H1 (cell line): ENCODE results near the gene RAD51B. TPM values are rescaled to one million over a fixed set of nuclear protein-coding genes. Genes with fewer than 3 reads are reported as not detected.

Experiments
- CTCF ChIA-PET: fragments of 300-600 bp; sonication (Branson Sonifier 250); formaldehyde crosslinking; loops from one replicate; lab custom pipeline; 2021; ENCODE audit not compliant: partially characterized antibody; lab: Charles Lee
- POLR2A ChIA-PET: fragments of 300-600 bp; sonication (Branson Sonifier 250); formaldehyde crosslinking; loops from one replicate; lab custom pipeline; 2021; ENCODE audit warnings: inconsistent platforms; ENCODE audit not compliant: partially characterized antibody; lab: Charles Lee
- DNase-seq, 2 experiments: peaks; one replicate each; pipeline versions ENCODE4 v3.0.0 to v3.0.0-alpha.2; 2010 to 2022; ENCODE audit warnings: low spot score in 2 of 2, low read depth in 1 of 2, mixed read lengths in 1 of 2
- FAIRE-seq: peaks from 2 replicates; lab custom pipeline; 2011; peaks lifted over from hg19 to GRCh38; lab: Jason Lieb, UNC
- H2AFZ ChIP-seq: 2 replicates; pipeline ENCODE4 v1.8.1; 2012; ENCODE audit warnings: low read length, inconsistent platforms
- H2AK5ac ChIP-seq: 2 replicates; pipeline ENCODE4 v1.6.1; 2013; ENCODE audit warnings: low read depth, low read length
- H2BK120ac ChIP-seq: replicated peaks from 2 replicates; pipeline ENCODE3; 2013; ENCODE audit warnings: low read depth, low read length, inconsistent platforms
- H2BK12ac ChIP-seq: 2 replicates; pipeline ENCODE4 v1.6.1; 2013; ENCODE audit warnings: low read depth, low read length
- H2BK15ac ChIP-seq: 2 replicates; pipeline ENCODE4 v1.6.1; 2013; ENCODE audit warnings: low read length
- H2BK20ac ChIP-seq: 2 replicates; pipeline ENCODE4 v1.6.1; 2013; ENCODE audit warnings: low read length
- H2BK5ac ChIP-seq: 2 replicates; pipeline ENCODE4 v1.6.1; 2013; ENCODE audit warnings: low read depth, low read length
- H3K14ac ChIP-seq: 2 replicates; pipeline ENCODE4 v1.6.1; 2013; ENCODE audit warnings: inconsistent platforms; ENCODE audit not compliant: insufficient read length
- H3K18ac ChIP-seq: 2 replicates; pipeline ENCODE4 v1.6.1; 2013; ENCODE audit warnings: low read length; ENCODE audit errors: extremely low read depth
- H3K23ac ChIP-seq: 2 replicates; pipeline ENCODE4 v1.6.1; 2013; ENCODE audit warnings: inconsistent platforms; ENCODE audit not compliant: insufficient read length
- H3K23me2 ChIP-seq: 2 replicates; pipeline ENCODE4 v1.6.1; 2013; ENCODE audit warnings: low read depth, low read length
- H3K27ac ChIP-seq: 2 replicates; pipeline ENCODE4 v1.6.1; 2011; ENCODE audit warnings: low read depth, low read length, inconsistent platforms
- H3K27me3 ChIP-seq, 4 experiments: replicated peaks in 1 of 4; 1 replicate in 1 of 4; 2 replicates in 3 of 4; pipeline versions ENCODE4 v1.6.1 to v1.8.1; 2011 to 2013; ENCODE audit warnings: low read length in 3 of 4, mild to moderate bottlenecking in 3 of 4, inconsistent platforms in 2 of 4, mixed read lengths in 2 of 4, moderate library complexity in 1 of 4; ENCODE audit not compliant: control insufficient read depth in 3 of 4, insufficient read depth in 3 of 4; ENCODE audit errors: extremely low read depth in 1 of 4
- H3K36me3 ChIP-seq, 4 experiments: 2 replicates each; pipeline versions ENCODE4 v1.6.1 to v1.8.1; 2011 to 2013; ENCODE audit warnings: mild to moderate bottlenecking in 4 of 4, low read length in 3 of 4, moderate library complexity in 2 of 4, control low read depth in 1 of 4, inconsistent platforms in 1 of 4; ENCODE audit not compliant: insufficient read depth in 4 of 4, control insufficient read depth in 2 of 4
- H3K4ac ChIP-seq: replicated peaks from 2 replicates; pipeline ENCODE3; 2013; ENCODE audit warnings: low read length, low read depth, mixed read lengths, inconsistent platforms; ENCODE audit not compliant: insufficient read length
- H3K4me1 ChIP-seq, 4 experiments: replicated peaks in 1 of 4; 1 replicate in 1 of 4; 2 replicates in 3 of 4; pipeline versions ENCODE4 v1.6.1 to v1.8.1; 2011 to 2013; ENCODE audit warnings: low read length in 3 of 4, inconsistent platforms in 2 of 4, mixed read lengths in 1 of 4; ENCODE audit not compliant: insufficient read depth in 4 of 4, control insufficient read depth in 3 of 4
- H3K4me2 ChIP-seq, 2 experiments: 2 replicates each; pipeline versions ENCODE4 v1.6.1 to v1.8.1; 2011 to 2013; ENCODE audit warnings: low read depth in 2 of 2, low read length in 2 of 2, control low read depth in 1 of 2, inconsistent platforms in 1 of 2, mild to moderate bottlenecking in 1 of 2; ENCODE audit not compliant: insufficient read depth in 1 of 2
- H3K4me3 ChIP-seq, 4 experiments: fragments of 200-600, 300-600 bp in 1 of 4; sonication (generic), shearing (Covaris generic), sonication (Bioruptor Twin) in 1 of 4; 2 replicates each; pipeline versions ENCODE4 v1.5.1 to v1.8.1; 2011 to 2016; ENCODE audit warnings: low read length in 4 of 4, low read depth in 3 of 4, control low read depth in 2 of 4, inconsistent platforms in 2 of 4, mild to moderate bottlenecking in 2 of 4, mixed read lengths in 1 of 4, moderate library complexity in 1 of 4; ENCODE audit not compliant: insufficient read depth in 2 of 4; ENCODE audit errors: extremely low read depth in 1 of 4
- H3K56ac ChIP-seq: replicated peaks from 2 replicates; pipeline ENCODE3; 2013; ENCODE audit warnings: low read depth, mild to moderate bottlenecking, mixed read lengths, low read length, inconsistent platforms; ENCODE audit not compliant: insufficient read length
- H3K79me1 ChIP-seq: 2 replicates; pipeline ENCODE4 v1.6.1; 2013; ENCODE audit warnings: low read depth, low read length, control low read depth
- H3K79me2 ChIP-seq, 2 experiments: 2 replicates each; pipeline versions ENCODE4 v1.6.1 to v1.8.1; 2012 to 2013; ENCODE audit warnings: low read length in 2 of 2, mild to moderate bottlenecking in 2 of 2, inconsistent platforms in 1 of 2; ENCODE audit not compliant: insufficient read depth in 2 of 2, control insufficient read depth in 1 of 2
- H3K9ac ChIP-seq, 4 experiments: replicated peaks in 1 of 4; 1 replicate in 1 of 4; 2 replicates in 3 of 4; pipeline versions ENCODE4 v1.6.1 to v1.8.1; 2011 to 2013; ENCODE audit warnings: low read depth in 3 of 4, low read length in 3 of 4, control low read depth in 2 of 4, mild to moderate bottlenecking in 2 of 4, moderate library complexity in 2 of 4, inconsistent platforms in 1 of 4; ENCODE audit errors: extremely low read depth in 1 of 4
- H3K9me3 ChIP-seq, 2 experiments: 2 replicates each; pipeline versions ENCODE4 v1.6.1 to v1.8.1; 2012 to 2013; ENCODE audit warnings: mild to moderate bottlenecking in 2 of 2, moderate library complexity in 2 of 2, control low read depth in 1 of 2, inconsistent platforms in 1 of 2, low read depth in 1 of 2, low read length in 1 of 2, mixed read lengths in 1 of 2; ENCODE audit not compliant: insufficient read depth in 2 of 2
- H4K20me1 ChIP-seq, 2 experiments: replicated peaks in 1 of 2; 2 replicates each; pipeline versions ENCODE3 to v1.8.1; 2011 to 2013; ENCODE audit warnings: inconsistent platforms in 2 of 2, low read length in 2 of 2, mild to moderate bottlenecking in 1 of 2; ENCODE audit not compliant: insufficient read depth in 2 of 2, control insufficient read depth in 1 of 2
- H4K5ac ChIP-seq: 2 replicates; pipeline ENCODE4 v1.6.1; 2013; ENCODE audit warnings: low read length, low read depth, mixed read lengths, inconsistent platforms; ENCODE audit not compliant: insufficient read length
- H4K8ac ChIP-seq: 2 replicates; pipeline ENCODE4 v1.8.0; 2013; ENCODE audit warnings: mild to moderate bottlenecking, moderate library complexity, low read length, inconsistent platforms; ENCODE audit not compliant: insufficient read depth; ENCODE audit errors: extremely low read depth
- H4K91ac ChIP-seq: replicated peaks from 2 replicates; pipeline ENCODE3; 2013; ENCODE audit warnings: low read length, mixed read lengths, inconsistent platforms; ENCODE audit not compliant: insufficient read length
- WGBS, 2 experiments: shearing (Covaris generic) in 1 of 2; methylation state at CpG; one replicate each; pipeline versions ENCODE4 v1.1.6 to v1.1.7; 2013 to 2015; ENCODE audit warnings: low lambda C conversion rate in 2 of 2, mixed read lengths in 2 of 2, inconsistent platforms in 1 of 2, low coverage in 1 of 2, missing lambda C conversion rate in 1 of 2; ENCODE audit not compliant: insufficient replicate concordance in 2 of 2, insufficient coverage in 1 of 2, insufficient read length in 1 of 2; ENCODE audit errors: extremely low coverage in 1 of 2, missing lambda C conversion rate in 1 of 2; 5-methylcytosine and 5-hydroxymethylcytosine counted together
- polyA plus RNA-seq, 7 experiments: library from polyadenylated mRNA; depleted of rRNA in 3 of 7; stranded (reverse) in 5 of 7; unstranded in 2 of 7; fragments of >200 nt in 5 of 7; fragments of 200-250 nt in 2 of 7; gene quantifications; 1 replicate in 5 of 7; 2 replicates in 1 of 7; 4 replicates in 1 of 7; pipeline versions ENCODE4 v1.2.1 to v1.2.3, GENCODE V29; 2011 to 2013; ENCODE audit warnings: missing spikeins in 2 of 7, mixed read lengths in 2 of 7
- total RNA-seq: library from RNA; stranded (reverse); fragmentation: NEBNext Ultra II Directional; extraction: Animal tissue kit (Norgen Biotek cat#: 25700); gene quantifications from 2 replicates; pipeline ENCODE4 v1.2.1, GENCODE V29; 2021

Gene RAD51B
- total and polyA plus RNA-seq, 2 of the 8 experiments (the other 6 are each of a cell fraction or from before 2014, with no cell fraction given): 3.9 to 14.9 TPM

DNA sequence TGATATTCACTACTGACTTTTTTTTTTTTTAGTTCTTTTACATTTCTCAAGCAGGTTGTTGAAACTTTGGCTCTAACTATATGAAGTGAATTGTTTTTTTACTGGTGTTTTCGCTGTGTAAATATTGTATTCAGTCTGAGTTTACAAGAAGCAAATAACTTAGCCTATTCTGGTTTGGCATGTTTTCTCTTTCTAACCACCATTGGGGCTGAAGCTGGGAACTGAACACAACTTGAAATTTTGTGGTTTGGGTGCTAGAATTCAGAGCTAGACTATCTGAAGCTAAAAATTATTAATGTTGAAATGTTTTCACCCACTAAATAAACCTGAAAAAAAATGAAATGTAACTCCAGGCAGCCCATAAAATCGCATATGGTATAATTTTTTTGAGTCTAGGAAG is 37.2 kb downstream of the RAD51B start:
- no peaks in the 10 kb centered on the region for H3K9me3 ChIP-seq
- DNase-seq (no peak), FAIRE-seq (no peak)
- H4K91ac ChIP-seq: no peak overlapping the region
- no peaks in the 10 kb centered on the region for H3K79me2 ChIP-seq
- POLR2A ChIA-PET: no interaction called here
- H4K20me1 ChIP-seq: no peaks in the 10 kb centered on the region
- H3K36me3 ChIP-seq: no peaks in the 10 kb centered on the region
- H3K9ac ChIP-seq: no peak overlapping the region
- H3K23ac ChIP-seq: no peak overlapping the region
- no peaks in the 10 kb centered on the region for H3K27me3 ChIP-seq
- CTCF ChIA-PET: interaction anchor here (0.7 to 1.9 kb wide), 3 partner anchors 9 to 25 kb away, joined by 3 to 5 read pairs (median 4); no protein-coding TSS in a partner anchor
- H3K79me1 ChIP-seq: no peaks in the 10 kb centered on the region
- H3K4me3 ChIP-seq: no peak overlapping the region
- H3K4me1 ChIP-seq: no peaks in the 10 kb centered on the region
- H2BK20ac ChIP-seq: no peak overlapping the region
- no peak overlapping the region for H3K4ac ChIP-seq
- H2BK12ac ChIP-seq: no peak overlapping the region
- H4K5ac ChIP-seq: no peak overlapping the region
- no peak overlapping the region for H3K18ac ChIP-seq
- no peak overlapping the region for H4K8ac ChIP-seq
- H2BK5ac ChIP-seq: no peak overlapping the region
- H3K27ac ChIP-seq: no peak overlapping the region
- no peak overlapping the region for H2BK15ac ChIP-seq
- WGBS, 2 experiments: 88% methylated on average over 2 of the region's 2 CpGs; no CpG with 5 or more reads in 1 of the 2 experiments
- H2AFZ ChIP-seq: no peak overlapping the region
- H2AK5ac ChIP-seq: no peak overlapping the region
- H3K14ac ChIP-seq: no peak overlapping the region
- H3K56ac ChIP-seq: no peak overlapping the region
- no peak overlapping the region for H2BK120ac ChIP-seq
- H3K4me2 ChIP-seq: no peak overlapping the region
- no peaks in the 10 kb centered on the region for H3K23me2 ChIP-seq
